Measurements from ENCODE around the gene COL12A1.

Gene COL12A1

GRCh38 chr6:75213112-75213511 is 7.3 kb upstream of the COL12A1 start:
- H3K4me1 ChIP-seq = peaks cover 0 to 26% (median 4%) of the 10 kb centered on the region in 4 donors
- H3K9me3 ChIP-seq = no peaks in the 10 kb centered on the region
- DNase-seq = no peak
- H3K27me3 ChIP-seq = no peaks in the 10 kb centered on the region
- intact Hi-C loops (cut with DNase I; ENCODE audit: low total_unique reads) = loop anchor here (5.0 to 10.0 kb wide), 3 partner anchors 1121 to 1471 kb away; no protein-coding TSS in a partner anchor
- no peak overlapping the region for H3K4me3 ChIP-seq
- H3K27ac ChIP-seq = no peak overlapping the region
- TF ChIP-seq, protein P1, sequence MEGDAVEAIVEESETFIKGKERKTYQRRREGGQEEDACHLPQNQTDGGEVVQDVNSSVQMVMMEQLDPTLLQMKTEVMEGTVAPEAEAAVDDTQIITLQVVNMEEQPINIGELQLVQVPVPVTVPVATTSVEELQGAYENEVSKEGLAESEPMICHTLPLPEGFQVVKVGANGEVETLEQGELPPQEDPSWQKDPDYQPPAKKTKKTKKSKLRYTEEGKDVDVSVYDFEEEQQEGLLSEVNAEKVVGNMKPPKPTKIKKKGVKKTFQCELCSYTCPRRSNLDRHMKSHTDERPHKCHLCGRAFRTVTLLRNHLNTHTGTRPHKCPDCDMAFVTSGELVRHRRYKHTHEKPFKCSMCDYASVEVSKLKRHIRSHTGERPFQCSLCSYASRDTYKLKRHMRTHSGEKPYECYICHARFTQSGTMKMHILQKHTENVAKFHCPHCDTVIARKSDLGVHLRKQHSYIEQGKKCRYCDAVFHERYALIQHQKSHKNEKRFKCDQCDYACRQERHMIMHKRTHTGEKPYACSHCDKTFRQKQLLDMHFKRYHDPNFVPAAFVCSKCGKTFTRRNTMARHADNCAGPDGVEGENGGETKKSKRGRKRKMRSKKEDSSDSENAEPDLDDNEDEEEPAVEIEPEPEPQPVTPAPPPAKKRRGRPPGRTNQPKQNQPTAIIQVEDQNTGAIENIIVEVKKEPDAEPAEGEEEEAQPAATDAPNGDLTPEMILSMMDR (IDR thresholded peaks at IDR 0.05) = no peak
- no peaks in the 10 kb centered on the region for H3K36me3 ChIP-seq

GRCh38 chr6:75211920-75212590 is 6.2 kb upstream of the COL12A1 start:
- TF ChIP-seq, protein P1 (IDR thresholded peaks at IDR 0.05) = no peak
- Histone ChIP-seq H3K27ac (no peak overlapping the region), H3K4me3 (no peak overlapping the region), H3K27me3 (no peaks in the 10 kb centered on the region), H3K4me1 (peaks cover 0 to 19% (median 4%) of the 10 kb centered on the region in 4 donors), H3K36me3 (no peaks in the 10 kb centered on the region), H3K9me3 (no peaks in the 10 kb centered on the region)
- no peak for DNase-seq
- intact Hi-C loops (cut with DNase I; ENCODE audit: low total_unique reads) = loop anchor here (5.0 to 10.0 kb wide), 3 partner anchors 1120 to 1470 kb away; no protein-coding TSS in a partner anchor

- Histone ChIP-seq H3K9me3 (no peaks in the 10 kb centered on the region), H3K27ac (no peak overlapping the region), H3K4me1 (peaks cover 0 to 17% (median 4%) of the 10 kb centered on the region in 4 donors), H3K4me3 (no peak overlapping the region), H3K27me3 (no peaks in the 10 kb centered on the region), H3K36me3 (no peaks in the 10 kb centered on the region)
- DNase-seq = peak in 1 of 2 donors; percentile 57
- intact Hi-C loops (cut with DNase I; ENCODE audit: low total_unique reads) = loop anchor here (5.0 to 10.0 kb wide), 3 partner anchors 1119 to 1469 kb away; no protein-coding TSS in a partner anchor
- TF ChIP-seq, protein P1 (IDR thresholded peaks at IDR 0.05) = peak; percentile 71 to 74
Observed at GRCh38 chr6:75210885-75211739, 5.3 kb upstream of the COL12A1 start.

- DNase-seq = no peak
- TF ChIP-seq, protein P1 (IDR thresholded peaks at IDR 0.05) = no peak
- H3K27me3 ChIP-seq = no peaks in the 10 kb centered on the region
- H3K36me3 ChIP-seq = no peaks in the 10 kb centered on the region
- H3K4me3 ChIP-seq = no peak overlapping the region
- intact Hi-C loops (cut with DNase I; ENCODE audit: low total_unique reads) = loop anchor here (2.0 to 10.0 kb wide), 5 partner anchors 107 to 1354 kb away; no protein-coding TSS in a partner anchor
- no peak overlapping the region for H3K27ac ChIP-seq
- peaks cover 0 to 24% (median 8%) of the 10 kb centered on the region in 4 donors for H3K4me1 ChIP-seq
- H3K9me3 ChIP-seq = no peaks in the 10 kb centered on the region
Observed at GRCh38 chr6:75209184-75209723, 3.4 kb upstream of the COL12A1 start.

All from tibial artery (tissue), 4 donors.